HG03354 (cell line): ENCODE measurements around the gene ENPP6.
"Not testable (repeated sequence)": the region's sequence is repeated elsewhere in the genome, so short reads cannot be mapped to it uniquely, and the experiment has no call there.

Experiments
- ATAC-seq: cut with Tn5 transposase; IDR thresholded peaks from one replicate; pipeline ENCODE4 v1.9.1; 2021; ENCODE audit warnings: mild to moderate bottlenecking; ENCODE audit not compliant: unreplicated experiment, poor library complexity, severe bottlenecking

Gene ENPP6

DNA sequence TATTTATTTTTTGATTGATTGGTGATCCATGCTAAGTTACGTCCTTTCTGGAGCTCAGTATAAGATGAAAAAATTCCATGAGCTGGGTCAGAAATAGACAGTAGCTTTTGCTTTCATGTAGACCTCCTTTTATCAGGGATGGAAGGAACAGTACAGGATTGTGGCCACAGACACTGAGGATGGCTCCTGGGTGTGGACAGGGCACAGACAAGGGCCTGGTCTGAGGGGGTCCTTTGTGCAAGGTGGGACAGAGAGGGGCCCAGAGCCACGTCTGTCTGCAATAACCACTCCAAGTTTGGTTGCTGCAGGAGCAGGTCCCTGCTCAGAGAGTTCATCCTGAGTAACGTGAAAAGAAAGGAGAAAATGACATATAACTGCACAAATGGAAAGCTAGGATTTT lies 127.1 kb downstream of the ENPP6 start:
- ATAC-seq: no peak

DNA sequence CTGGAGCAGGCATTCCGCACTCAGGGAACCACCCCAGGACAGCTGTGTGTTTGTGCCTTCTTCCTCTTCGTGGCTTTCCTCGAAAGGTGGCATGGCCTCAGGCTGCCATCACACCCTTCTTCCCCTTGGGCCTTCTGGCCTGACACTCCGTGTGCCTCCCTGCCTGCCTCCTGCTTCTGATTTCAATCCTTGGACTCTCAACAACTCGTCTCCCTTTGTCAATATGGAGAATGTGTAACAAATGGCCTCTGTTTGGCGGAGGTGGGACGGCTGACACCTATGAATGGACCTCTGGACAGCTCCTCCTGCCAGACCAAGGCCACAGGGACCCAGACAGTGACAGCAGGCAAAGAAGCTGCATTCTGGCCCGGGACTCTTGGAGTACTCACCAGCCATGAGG lies 137.0 kb downstream of the ENPP6 start:
- ATAC-seq: no peak

DNA sequence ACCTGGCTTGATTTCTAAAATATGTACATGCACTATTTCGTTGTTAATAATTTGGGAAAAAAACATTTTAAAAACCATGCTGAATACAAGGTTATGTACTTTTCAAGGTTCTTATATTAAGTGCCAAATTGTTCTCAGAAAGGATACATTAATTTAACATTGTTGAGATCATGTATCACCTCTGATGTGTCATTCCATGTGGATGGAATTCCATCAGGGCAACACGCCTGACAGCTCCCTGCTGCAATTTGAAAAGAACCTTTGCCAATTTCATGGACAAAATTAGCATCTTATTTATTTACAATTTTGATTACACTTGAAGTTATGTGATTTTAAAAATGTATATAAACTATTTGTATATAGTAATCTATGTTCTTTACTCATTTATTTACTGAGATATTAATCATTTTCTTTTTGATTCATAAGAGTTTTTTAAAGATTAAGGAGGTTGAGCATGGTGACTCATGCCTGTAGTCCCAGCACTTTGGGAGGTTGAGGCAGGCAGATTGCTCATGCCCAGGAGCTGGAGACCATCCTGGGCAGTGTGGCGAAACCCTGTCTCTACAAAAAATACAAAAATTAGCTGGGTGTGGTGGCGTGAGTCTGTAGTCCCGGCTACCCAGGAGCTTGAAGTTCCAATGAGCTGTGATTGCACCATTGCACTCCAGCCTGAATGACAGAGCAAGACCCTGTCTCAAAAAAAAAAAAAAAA lies 142.8 kb downstream of the ENPP6 start:
- no peak for ATAC-seq

DNA sequence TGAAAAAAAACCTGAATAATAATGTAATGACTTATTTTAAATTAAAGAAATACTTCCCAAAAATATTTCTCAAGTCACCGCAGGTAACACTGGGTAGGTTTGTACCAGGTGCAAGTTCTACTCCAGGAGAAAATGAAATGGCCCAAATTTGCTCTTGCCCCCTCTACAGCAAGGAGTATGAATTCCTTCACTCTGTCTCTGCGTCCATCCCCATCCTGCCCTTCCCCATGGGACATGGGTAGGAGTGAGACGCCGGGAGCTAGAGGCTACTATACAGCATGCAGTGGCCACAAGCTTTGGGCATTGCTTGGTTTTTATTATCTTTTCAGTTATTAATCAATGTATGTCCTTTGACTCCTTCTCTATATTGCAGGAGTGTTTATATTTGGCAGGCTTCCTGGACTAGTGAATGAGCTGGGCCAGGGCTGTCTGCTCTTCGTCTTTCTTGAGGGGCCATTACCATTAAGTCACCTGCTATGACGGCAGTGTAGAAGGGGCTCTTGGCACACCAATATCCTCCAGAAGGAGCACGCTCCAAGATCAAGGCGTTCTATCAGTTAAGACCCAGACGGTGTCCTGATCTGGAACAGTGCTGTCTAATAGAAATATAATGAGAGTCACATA lies 149.6 kb downstream of the ENPP6 start:
- no peak for ATAC-seq

DNA sequence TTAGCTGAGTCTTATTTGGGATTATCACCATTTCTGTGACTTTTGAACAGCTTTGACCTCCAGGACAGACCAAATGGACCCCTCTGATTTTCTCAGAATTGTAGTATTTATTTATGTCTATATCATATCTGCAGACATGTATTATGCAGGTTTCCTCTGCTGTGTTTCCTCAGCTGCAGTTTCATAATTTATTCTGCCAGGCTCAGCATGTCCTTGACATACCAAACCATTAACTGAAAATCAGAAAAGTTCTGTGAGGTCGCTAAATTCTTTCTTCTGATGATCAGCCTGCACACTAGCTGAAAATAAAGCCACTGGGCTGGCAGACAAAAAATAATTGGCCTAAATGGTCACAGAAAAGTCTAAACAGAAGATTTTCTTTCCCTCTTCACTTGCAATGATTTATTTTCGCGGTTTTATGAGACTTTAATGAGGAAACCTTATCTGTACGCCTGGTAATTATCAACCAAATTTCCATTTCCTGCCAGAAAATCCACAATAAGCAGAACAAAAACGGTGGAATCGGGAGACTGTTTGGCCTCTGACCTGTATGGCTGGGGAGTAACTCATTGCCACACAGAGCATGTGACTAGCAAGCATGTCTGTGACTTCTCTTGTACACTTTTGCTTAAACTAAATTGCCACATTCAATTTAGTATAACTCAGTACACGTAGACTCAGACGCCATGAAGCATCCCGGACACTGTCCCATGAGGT lies 150.9 kb downstream of the ENPP6 start:
- ATAC-seq: no peak

DNA sequence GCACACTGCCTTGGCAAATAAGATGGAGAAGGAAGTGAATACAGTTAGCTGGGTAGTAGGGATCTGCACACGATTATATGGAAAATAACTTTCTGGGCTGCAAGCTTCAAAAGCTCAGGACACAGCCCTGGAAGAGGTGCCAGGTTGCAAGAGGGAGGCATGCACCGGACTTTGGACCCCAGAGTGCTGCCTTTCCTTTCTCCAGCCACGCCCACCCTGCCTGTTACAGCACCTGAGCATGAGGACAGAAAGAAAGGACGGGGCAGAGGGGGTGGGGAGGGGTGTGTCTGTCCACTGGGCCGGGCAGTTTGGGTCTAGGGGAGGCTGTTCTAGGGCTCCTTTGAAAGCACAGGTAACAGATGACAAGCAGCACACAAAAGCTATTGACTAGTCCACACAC lies 152.8 kb downstream of the ENPP6 start:
- no peak for ATAC-seq

DNA sequence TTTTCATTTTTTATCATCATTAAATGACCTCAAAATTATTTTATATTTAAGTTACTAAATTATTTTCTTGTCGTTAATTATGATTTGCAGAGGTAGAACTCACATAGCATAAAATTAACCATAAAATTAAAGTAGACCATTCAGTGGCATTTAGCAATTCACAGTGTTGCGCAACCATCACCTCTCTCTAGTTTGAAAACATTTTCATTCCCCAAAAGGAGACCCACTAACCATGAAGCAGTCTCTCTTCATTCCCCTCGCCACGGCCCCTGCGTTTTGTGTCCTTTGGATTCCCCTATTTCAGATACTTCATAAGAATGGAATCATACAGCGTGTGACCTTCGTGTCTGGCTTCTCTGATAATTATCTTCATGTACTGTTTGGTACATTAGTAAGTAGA lies 154.9 kb downstream of the ENPP6 start:
- ATAC-seq: no peak

DNA sequence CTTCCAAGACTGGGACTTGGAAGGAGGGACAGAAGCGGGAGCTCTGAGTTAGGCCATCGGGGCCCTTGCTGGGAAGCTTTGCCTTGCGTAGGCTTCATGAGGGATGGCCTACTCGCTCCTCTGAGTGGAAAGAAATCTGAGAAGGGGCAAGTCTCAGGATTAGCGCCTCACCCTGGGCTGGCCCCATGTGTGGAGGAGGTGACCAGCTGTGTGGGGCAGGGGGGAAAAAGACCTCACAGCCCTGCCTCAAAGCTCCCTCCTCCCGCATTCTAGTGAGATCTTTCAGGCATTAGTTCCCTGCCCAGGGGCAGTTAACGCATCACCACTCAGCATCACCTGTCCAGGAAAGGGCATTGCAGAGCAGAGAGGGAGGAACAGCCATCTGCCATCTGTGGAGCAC lies 156.1 kb downstream of the ENPP6 start:
- no peak for ATAC-seq

DNA sequence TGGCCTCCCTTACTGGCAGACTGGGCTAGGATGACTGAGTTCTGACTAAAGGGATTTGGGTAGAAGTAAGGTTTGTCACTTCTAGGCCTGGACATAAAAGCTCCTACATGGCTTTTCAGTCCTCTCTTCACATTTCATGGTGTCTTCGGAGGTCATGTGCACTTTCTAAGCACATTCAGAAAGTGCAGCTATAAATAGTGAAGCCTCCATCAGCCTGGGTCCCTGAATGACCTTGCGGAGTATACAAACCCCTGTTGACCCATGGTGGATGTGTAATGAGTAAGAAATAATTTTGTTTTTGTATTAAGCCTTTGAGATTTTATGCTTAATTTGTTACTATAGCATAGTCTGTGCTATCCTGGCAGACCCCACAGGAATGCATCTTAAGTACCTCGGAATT lies 158.6 kb downstream of the ENPP6 start:
- ATAC-seq: no peak

DNA sequence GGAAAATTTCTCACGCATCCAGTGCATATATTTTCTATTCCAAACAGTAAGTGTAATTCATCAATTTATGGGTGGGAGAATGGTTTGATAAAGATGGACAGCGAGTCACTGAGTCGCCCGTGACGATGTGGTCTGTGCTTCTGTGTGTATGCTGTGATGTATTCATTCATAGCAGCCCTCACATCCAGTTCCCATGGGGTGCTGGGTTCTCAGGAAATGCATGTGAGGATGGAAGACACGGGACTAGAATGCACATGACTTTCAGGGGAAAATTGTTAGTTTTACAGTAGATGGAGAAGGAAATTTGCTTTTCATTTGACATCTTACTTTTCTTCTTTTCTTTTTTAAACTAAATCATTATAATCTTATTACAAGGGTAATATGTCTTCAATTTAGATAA lies 159.6 kb downstream of the ENPP6 start:
- no peak for ATAC-seq

DNA sequence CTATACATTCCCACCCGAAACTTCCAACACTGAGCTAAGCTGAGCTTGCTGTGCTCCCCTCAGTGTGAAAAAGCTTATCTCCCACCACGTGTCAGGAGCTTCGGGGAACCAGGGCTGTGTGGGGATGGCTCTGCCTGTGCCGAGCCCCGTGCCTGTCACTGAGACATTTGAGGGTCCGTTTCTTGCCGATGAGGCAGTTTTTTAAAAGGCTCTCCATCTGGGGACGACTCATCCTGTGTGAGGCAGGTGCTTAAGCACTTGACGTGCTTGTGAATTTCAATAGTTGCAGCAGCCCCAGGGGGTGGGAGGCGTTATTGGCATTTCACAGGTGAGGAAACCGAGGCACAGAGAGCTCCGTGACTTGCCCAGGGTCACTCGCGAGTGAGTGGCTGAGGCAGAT lies 160.8 kb downstream of the ENPP6 start:
- ATAC-seq: no peak

DNA sequence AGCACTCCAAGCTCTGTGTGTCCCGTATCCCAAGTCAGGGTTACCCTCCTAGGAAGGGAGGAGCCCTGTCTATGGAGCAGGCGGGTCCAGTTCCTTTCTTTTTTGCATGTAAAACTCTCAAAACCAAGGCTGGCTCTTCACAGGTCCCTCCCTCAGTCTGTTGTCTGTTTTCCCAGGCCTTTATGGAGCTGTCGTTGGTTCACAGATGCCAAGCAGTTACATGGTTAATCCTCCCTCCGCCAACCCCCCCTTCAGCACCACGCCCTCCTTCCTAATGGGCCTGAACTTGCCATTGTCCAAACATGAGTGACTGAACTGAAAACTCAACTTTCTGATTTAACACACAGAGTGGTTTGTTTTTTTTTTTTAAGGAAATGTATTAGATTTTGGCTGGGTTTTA lies 164.2 kb downstream of the ENPP6 start:
- no peak for ATAC-seq

DNA sequence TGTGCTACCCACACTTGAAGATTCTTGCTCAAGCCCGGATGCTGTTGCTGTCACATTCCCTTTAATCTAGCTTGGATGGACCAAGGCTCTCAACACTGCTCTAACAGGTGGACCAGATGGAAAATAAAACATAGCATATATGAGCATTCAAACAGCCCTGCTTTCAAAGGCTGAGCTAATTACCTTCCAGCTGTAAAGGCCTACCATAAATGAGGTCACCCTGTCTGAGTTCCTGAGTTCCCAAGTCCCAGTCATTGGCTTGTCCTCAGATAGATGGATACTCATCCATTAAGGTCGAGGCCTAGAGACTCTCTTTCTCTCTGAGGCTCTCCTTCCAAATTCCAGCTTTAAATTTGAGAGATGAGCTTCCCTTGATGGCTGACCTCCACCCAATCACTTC lies 165.1 kb downstream of the ENPP6 start:
- no peak for ATAC-seq

DNA sequence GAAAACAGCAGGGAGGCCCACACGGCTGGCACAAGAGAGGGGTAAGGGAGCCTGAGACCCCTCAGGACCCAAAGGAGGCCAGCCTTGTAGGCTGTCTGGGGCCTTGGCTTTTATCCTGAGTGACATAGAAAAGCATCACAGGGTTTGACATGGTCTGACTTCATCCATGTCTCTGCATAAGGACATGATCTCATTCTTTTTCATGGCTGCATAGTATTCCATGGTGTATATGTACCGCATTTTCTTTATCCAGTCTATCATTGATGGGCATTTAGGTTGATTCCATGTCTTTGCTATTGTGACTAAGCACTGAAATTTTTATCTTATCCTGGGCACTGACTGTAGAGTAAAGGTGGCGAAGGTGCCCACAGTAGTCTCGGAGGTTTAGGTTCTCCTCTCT lies 166.4 kb downstream of the ENPP6 start:
- ATAC-seq: not testable (repeated sequence)

DNA sequence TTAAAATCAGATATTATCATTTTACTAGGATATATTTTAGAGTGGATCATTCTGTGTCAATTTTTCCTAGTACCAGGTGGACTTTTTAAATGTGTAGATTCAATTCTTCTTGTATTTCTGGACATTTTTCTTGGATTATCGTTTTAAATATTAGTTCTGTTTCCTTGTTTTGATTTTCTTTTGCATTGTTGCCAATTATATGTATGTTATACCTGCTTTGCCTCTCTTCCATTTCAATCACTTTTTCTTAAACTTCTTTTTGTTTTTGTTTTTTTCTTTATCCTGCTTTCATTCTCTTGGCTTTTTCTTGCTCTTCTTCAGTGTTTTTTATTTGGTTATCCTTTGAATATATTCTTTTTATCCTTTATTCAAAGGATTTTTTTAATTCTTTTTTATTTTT lies 171.5 kb downstream of the ENPP6 start:
- ATAC-seq: no peak

DNA sequence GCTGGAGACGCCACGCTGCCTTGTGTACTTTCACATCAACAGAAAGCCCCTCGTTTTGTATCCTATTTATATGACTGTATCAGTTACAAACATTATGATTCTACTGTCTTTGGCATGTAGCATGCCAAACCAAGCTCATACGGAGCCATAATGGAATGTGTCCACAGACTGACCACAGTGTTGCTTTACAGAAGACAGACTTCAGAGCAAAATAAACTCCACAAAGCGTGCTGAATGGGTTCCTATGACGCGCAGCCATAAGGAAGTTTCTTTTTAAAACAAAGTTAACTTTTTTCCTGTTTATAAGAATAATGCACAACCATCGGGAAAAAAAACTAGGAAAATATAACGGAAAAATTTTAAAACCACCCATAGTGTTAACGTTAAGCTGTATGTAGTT lies 176.5 kb downstream of the ENPP6 start:
- no peak for ATAC-seq

DNA sequence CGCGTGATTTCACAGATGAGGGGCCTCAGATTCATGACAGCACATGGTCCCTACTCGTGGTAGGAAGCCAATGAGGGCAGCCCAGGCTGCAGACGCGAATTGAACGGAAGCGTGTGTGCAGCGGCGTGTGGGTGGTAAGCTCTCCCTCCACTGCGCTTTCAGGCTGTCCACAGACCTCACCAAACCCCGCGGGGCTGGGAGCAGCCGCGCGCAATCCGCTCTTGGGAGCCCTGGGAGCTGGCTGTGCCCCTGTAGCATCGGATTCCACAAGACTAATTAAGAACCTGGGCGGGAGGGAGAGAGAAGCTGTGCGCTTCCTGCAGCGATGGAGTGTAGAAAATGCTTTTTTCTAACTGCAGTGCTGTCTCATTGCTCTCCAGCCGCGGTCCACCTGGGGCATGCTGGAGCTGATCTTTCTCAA lies 177.7 kb downstream of the ENPP6 start:
- no peak for ATAC-seq
